Stimulated activated CD4-positive, alpha-beta T cell treated with anti-CD3 and anti-CD28 coated beads, Interleukin-1b, Interleukin-23, amount 100 ng/mL, for 48 hours (primary cell): ENCODE results near the gene EPM2AIP1.
"Not testable (repeated sequence)": the region's sequence is repeated elsewhere in the genome, so short reads cannot be mapped to it uniquely, and the experiment has no call there.

Experiments used
- DNase-seq: peaks from one replicate; pipeline ENCODE4 v3.0.0-alpha.2; 2020

Gene EPM2AIP1

GRCh38 chr3:36991923-36992805, 767 bp downstream of the EPM2AIP1 start:
- peak; percentile 35 for DNase-seq

DNA sequence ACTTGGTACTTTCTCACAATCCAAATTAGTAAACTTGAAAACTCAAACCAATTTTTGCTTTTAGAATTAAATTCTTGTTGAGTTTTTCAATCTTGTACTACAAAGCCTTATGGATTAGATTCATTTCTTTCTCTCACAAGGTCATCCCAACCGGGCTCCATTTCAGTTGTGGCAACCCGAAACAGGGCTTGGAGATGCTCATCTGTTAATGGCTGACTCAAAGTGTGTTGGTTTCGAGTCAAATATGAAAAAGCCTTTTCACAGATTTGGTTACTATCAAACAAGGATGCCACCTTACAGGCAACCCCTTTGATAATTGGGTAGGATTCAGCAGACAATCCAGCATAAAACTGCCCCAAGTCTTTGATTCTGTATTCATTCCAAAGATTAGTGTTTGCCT, 1.8 kb downstream of the EPM2AIP1 start:
- peak; percentile 54 for DNase-seq

GRCh38 chr3:36989568-36989967, 3.4 kb downstream of the EPM2AIP1 start:
- no peak for DNase-seq

DNA sequence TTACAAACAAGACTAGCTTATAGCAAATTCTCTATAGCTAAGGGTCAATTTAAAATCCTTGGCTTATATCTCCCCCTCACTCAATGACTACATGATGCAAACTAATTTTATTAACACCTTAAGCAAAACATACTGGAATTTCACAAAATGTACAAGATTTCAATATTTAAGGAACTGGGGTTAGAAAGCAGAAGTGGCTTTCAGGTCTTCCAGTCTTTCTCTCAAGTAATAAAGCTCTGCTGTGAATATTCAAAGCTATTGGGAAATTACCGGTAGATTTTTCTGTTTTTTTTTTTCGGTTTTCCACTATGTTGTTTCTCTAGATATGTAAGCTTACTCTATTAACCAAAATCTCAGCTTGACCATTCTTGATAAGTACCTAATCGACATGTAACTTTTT, 3.9 kb downstream of the EPM2AIP1 start:
- DNase-seq, result no peak

GRCh38 chr3:36988356-36988755, 4.6 kb downstream of the EPM2AIP1 start:
- no peak for DNase-seq

DNA sequence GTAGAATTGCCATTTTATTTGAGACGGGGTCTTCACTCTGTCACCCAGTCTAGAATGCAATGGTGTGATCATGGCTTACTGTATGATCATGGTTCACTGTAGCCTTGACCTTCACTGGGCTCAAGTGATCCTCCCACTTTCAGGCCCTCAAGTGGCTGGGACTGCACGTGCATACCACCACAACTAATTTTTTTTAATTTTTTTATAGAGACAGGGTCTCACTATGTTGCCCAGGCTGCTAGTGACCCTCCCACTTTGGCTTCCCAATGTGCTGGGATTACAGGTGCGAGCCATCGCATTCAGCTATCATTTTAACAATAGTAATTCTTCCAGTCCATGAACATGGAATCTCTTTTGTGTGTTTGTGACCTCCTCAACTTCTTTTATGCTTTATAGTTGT, 11.9 kb downstream of the EPM2AIP1 start:
- no peak for DNase-seq

GRCh38 chr3:36973139-36973538, 19.8 kb downstream of the EPM2AIP1 start:
- no peak for DNase-seq

DNA sequence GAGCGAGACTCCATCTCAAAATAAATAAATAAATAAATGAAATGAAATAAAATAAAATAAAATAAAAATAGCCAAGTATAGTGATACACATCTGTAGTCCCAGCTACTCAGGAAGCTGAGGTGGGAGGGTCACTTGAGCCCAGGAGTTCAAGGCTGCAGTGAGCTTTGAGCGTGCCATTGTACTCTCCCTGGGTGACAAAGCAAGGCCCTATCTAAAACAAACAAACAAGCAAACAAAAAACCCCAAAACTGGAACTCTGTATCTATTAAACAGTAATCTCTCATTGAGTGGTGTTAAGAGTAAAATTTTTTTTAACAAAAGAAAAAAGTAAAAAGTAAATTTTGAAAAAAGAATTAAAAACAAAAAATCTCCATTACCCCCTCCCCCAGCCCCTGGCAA, 20.8 kb downstream of the EPM2AIP1 start:
- no peak for DNase-seq

- peak; percentile 53 for DNase-seq
These were observed 23.1 kb downstream of the EPM2AIP1 start for GRCh38 chr3:36969540-36970432.

DNA sequence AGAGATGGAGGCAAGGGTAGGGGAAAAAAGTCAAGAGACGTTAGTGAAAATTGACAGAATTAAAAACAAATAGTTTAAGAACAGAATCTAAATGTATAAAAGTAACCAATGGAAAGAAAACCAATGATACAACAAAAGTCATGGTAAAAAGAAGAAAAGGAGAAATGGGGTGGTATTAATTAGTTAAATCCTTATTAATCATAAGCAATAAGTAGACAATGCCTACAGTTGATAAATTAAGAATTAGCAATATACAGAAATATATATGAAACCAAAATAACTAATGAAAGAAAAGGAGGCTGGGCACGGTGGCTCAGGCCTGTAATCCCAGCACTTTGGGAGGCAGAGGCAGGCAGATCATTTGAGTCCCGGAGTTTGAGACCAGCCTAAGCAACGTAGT, 23.8 kb downstream of the EPM2AIP1 start:
- DNase-seq, result no peak

GRCh38 chr3:36965440-36965839, 27.5 kb downstream of the EPM2AIP1 start:
- DNase-seq, result no peak

DNA sequence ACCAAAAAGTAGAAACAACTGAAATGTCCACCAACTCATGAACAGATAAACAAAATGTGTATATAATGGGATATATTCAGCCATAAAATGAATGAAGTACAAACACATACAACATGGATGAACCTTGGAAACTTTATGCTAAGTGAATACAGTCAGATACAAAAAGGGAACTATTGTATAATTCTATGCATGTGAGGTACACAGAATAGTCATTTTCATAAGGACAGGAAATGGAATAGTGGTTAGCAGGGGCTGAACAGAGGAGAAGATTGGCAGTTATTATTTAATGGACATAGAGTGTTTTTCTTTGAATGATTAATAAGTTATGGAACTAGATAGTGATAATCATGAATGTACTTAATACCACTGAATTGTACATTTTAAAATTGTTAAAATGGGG, 28.1 kb downstream of the EPM2AIP1 start:
- DNase-seq, result no peak

DNA sequence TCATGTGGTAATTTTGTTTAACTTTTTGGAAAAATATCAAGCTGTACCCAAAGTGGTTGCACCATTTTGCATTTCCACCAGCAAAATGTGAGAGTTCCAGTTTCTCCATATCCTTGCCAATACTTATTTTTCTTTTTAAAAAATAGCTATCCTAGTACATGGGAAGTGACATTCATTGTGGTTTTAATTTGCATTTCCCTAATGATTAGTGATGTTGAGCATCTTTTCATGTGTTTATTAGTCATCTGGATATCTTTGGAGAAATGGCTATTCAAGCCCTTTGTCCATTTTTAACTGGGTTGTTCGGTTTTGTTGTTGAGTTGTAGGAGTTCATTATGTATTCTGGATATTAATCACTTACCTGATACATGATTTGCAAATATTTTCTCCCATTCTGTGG, 28.6 kb downstream of the EPM2AIP1 start:
- no peak for DNase-seq

- DNase-seq, result not testable (repeated sequence)
These were observed 29.9 kb downstream of the EPM2AIP1 start for GRCh38 chr3:36963008-36963407.

- DNase-seq, result no peak
These were observed 32.4 kb downstream of the EPM2AIP1 start for GRCh38 chr3:36960502-36960901.

DNA sequence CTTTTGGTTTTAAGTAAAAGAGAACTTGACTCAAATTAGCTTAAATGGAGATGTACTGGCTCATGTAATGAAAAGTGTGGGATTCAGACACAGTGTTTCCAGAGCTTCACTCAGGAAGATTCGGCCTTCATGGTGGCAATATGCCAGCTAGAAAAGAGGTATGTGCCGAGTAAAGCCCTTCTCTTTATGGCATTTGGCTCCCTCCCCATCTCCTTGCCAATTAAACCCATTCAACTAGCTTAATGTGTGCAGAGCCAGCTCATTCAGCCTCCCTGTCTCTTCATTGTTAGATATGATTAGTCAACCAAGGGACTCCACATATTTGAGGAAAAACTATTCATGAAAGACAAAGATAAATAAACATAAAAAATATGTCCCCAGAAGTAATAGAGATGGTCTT, 33.1 kb downstream of the EPM2AIP1 start:
- no peak for DNase-seq

DNA sequence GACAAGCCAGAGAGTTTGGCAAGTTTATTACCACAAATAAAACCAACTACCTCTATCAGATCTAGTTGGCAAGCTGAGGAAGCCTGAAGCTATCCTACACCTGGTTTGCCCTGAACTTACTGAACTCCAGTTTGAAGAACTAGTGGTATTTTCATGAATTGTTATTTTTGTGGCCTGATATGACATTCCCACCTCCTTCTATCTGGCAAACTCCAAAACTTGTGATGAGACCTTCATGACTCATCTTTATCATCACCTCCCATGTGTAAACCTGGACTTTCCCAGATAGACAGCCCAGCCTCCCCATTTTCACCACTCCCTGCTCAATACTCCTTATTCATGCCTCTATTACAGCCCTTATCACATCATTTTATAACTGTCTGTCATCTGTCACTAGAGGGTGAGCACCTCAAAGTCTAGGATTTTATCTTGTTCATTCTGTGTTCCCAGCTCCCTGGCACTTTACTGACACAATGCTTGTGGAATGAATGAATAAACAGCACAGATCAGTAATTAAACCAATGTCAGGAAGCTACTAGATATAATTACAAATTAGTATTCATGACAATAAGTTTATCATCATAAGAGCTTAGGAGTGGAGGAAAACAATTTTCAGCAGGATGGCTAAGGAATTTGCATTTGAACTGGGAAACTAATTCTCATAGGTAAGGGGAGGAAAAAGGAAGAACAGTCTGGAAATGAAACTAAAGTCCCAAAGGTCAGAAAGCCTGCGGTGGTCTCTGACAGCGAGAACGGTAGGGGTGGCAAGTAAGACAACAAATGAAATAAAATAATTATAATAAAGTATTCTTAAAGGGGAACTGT, 34.9 kb downstream of the EPM2AIP1 start:
- DNase-seq, result no peak

- no peak for DNase-seq
These were observed 35.9 kb downstream of the EPM2AIP1 start for GRCh38 chr3:36957063-36957462.

GRCh38 chr3:36956155-36956554, 36.8 kb downstream of the EPM2AIP1 start:
- DNase-seq, result no peak

- DNase-seq, result no peak
These were observed 38.3 kb downstream of the EPM2AIP1 start for GRCh38 chr3:36954452-36955134.

DNA sequence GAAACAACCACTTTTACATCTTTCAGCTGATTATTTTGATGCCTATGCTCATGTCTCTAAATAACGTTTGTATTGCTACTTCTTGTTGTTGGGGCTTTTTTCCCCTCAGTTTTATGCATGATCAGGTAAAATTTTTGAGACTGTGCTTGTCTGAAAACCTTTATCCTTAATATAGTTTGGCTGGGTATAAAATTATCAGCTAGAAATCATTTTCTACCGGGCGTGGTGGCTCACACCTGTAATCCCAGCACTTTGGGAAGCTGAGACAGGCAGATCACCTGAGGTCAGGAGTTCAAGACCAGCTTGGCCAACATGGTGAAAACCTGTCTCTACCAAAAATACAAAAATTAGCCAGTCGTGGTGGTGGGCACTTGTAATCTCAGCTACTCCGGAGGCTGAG, 45.1 kb downstream of the EPM2AIP1 start:
- not testable (repeated sequence) for DNase-seq

- DNase-seq, result no peak
These were observed 47.5 kb downstream of the EPM2AIP1 start for GRCh38 chr3:36945333-36945980.
